ENCODE data around the gene CNOT11. TPM values are rescaled to one million over a fixed set of nuclear protein-coding genes. Genes with fewer than 3 reads are reported as not detected.

CNOT11 gene
- total and polyA plus RNA-seq, 3 donors from 2014 or later = 43.7 to 81.1 (median 45.7) TPM

DNA sequence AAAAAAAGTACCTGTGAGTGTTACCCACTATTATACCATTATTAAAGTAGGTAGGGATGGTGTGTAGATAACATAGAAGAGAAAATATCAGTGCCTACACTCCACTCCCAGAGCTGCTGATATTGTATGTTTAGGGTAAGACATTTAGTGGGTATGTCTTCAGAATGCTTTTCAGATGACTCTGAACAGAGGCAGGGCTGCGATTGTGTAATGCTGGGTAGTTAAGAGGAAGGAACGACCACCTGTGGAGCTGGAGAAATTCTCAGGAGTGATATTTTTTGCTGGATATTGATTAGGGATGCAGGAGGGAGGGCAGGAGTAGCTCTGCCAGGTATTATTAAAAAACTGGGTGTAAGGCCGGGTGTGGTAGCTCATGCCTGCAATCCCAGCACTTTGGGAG lies 2.8 kb downstream of the CNOT11 start:
- WGBS, 2 donors = 86 to 91% methylated on average over 3 of the region's 3 CpGs
- H3K27me3 ChIP-seq = no peaks in the 10 kb centered on the region
- no peak overlapping the region for H3K4me3 ChIP-seq
- H3K4me1 ChIP-seq = peaks cover 9% of the 10 kb centered on the region
- H3K9me3 ChIP-seq = no peaks in the 10 kb centered on the region
- no peaks in the 10 kb centered on the region for H3K36me3 ChIP-seq (ENCODE audit: low read depth, missing control alignments)
- intact Hi-C loops (cut with DNase I; ENCODE audit: low total_unique reads) = no loop called here
- no peak overlapping the region for H3K27ac ChIP-seq
- no peak for DNase-seq
- TF ChIP-seq CTCF (IDR thresholded peaks at IDR 0.05) = no peak
- TF ChIP-seq POLR2A (IDR thresholded peaks at IDR 0.05) = no peak

GRCh38 chr2:101256316-101256715 lies 3.6 kb downstream of the CNOT11 start:
- no peaks in the 10 kb centered on the region for H3K27me3 ChIP-seq
- DNase-seq = no peak
- no peaks in the 10 kb centered on the region for H3K36me3 ChIP-seq (ENCODE audit: low read depth, missing control alignments)
- no peak overlapping the region for H3K27ac ChIP-seq
- no peak overlapping the region for H3K4me3 ChIP-seq
- intact Hi-C loops (cut with DNase I; ENCODE audit: low total_unique reads) = no loop called here
- WGBS, 2 donors = 84 to 94% methylated on average over 2 of the region's 2 CpGs
- H3K9me3 ChIP-seq = no peaks in the 10 kb centered on the region
- TF ChIP-seq POLR2A (IDR thresholded peaks at IDR 0.05) = no peak
- H3K4me1 ChIP-seq = peaks cover 9% of the 10 kb centered on the region

DNA sequence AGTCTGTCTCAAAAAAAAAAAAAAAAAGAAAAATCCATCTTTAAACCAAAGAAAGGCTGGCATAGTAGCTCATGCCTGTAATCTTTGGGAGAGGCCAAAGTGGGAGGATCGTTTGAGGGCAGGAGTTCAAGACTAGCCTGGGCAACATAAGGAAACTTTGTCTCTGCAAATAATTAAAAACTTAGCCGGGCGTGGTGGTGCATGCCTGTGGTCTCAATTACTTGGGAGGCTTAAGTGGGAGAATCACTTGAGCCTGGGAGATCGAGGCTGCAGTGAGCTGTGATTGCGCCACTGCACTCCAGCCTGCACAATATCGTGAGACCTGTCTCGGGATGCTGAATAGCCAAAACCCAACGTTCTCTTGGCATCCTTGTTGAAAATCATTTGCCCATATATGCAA lies 6.1 kb downstream of the CNOT11 start:
- TF ChIP-seq POLR2A (IDR thresholded peaks at IDR 0.05) (no peak), CTCF (IDR thresholded peaks at IDR 0.05) (no peak)
- 93% methylated on average over 8 of the region's 8 CpGs for WGBS, 2 donors
- H3K36me3 ChIP-seq (ENCODE audit: low read depth, missing control alignments) = no peaks in the 10 kb centered on the region
- no peak for DNase-seq
- H3K27ac ChIP-seq = no peak overlapping the region
- H3K4me3 ChIP-seq = no peak overlapping the region
- intact Hi-C loops (cut with DNase I; ENCODE audit: low total_unique reads) = no loop called here
- no peaks in the 10 kb centered on the region for H3K9me3 ChIP-seq
- H3K4me1 ChIP-seq = peaks cover 9% of the 10 kb centered on the region
- H3K27me3 ChIP-seq = no peaks in the 10 kb centered on the region

- TF ChIP-seq POLR2A (IDR thresholded peaks at IDR 0.05) (no peak), CTCF (IDR thresholded peaks at IDR 0.05) (no peak)
- Histone ChIP-seq H3K9me3 (no peaks in the 10 kb centered on the region), H3K4me1 (no peaks in the 10 kb centered on the region), H3K4me3 (no peak overlapping the region), H3K36me3 (ENCODE audit: low read depth, missing control alignments) (no peaks in the 10 kb centered on the region), H3K27me3 (no peaks in the 10 kb centered on the region), H3K27ac (no peak overlapping the region)
- DNase-seq = no peak
- WGBS, 2 donors = 84 to 87% methylated on average over 4 of the region's 4 CpGs
- intact Hi-C loops (cut with DNase I; ENCODE audit: low total_unique reads) = no loop called here
Observed at GRCh38 chr2:101262142-101262541, 9.5 kb downstream of the CNOT11 start.

GRCh38 chr2:101263377-101263800 lies 10.7 kb downstream of the CNOT11 start:
- 88 to 100% methylated on average over 1 of the region's 1 CpG for WGBS, 2 donors
- intact Hi-C loops (cut with DNase I; ENCODE audit: low total_unique reads) = no loop called here
- H3K27ac ChIP-seq = no peak overlapping the region
- no peaks in the 10 kb centered on the region for H3K36me3 ChIP-seq (ENCODE audit: low read depth, missing control alignments)
- no peaks in the 10 kb centered on the region for H3K27me3 ChIP-seq
- no peak for DNase-seq
- TF ChIP-seq CTCF (IDR thresholded peaks at IDR 0.05) (no peak), POLR2A (IDR thresholded peaks at IDR 0.05) (no peak)
- H3K9me3 ChIP-seq = no peaks in the 10 kb centered on the region
- H3K4me3 ChIP-seq = no peak overlapping the region
- H3K4me1 ChIP-seq = no peaks in the 10 kb centered on the region

All from testis (tissue), 3 donors.